Panc1 (cell line): Measurements from ENCODE around the gene ARL11. TPM values are rescaled to one million over a fixed set of nuclear protein-coding genes. Genes with fewer than 3 reads are reported as not detected.
"Not testable (repeated sequence)": the region's sequence is repeated elsewhere in the genome, so short reads cannot be mapped to it uniquely, and the experiment has no call there.

ENCODE experiments used
- ATAC-seq: fragments of 200-7000 bp; cut with Tn5 transposase; 2 replicates; pipeline ENCODE4 v1.9.1; 2020; ENCODE audit warnings: mild to moderate bottlenecking, moderate library complexity
- BruUV-seq: library from RNA; stranded (reverse); fragments of 400-500 nt; replicated peaks from 2 replicates; lab custom pipeline; 2021; lab: Mats Ljungman, UMichigan
- CTCF ChIA-PET: fragments of 300-600 bp; sonication (Branson Sonifier 250); formaldehyde crosslinking; loops from one replicate; lab custom pipeline; 2022; ENCODE audit warnings: antibody characterized with exemption; lab: Charles Lee
- POLR2A ChIA-PET: fragments of 300-600 bp; sonication (Branson Sonifier 250); formaldehyde crosslinking; loops from one replicate; lab custom pipeline; 2022; ENCODE audit warnings: antibody characterized with exemption; lab: Charles Lee
- DNase-seq: peaks from one replicate; pipeline ENCODE4 v3.0.0-alpha.2; 2010; ENCODE audit warnings: low read depth, low spot score
- H3K27ac ChIP-seq: 2 replicates; pipeline ENCODE4 v1.5.1; 2011; ENCODE audit warnings: mild to moderate bottlenecking, low read length, inconsistent platforms
- H3K27me3 ChIP-seq: fragments of 200-500 bp; sonication (Bioruptor generic); 2 replicates; pipeline ENCODE4 v1.6.0; 2014; ENCODE audit warnings: low read length, inconsistent platforms; ENCODE audit not compliant: control insufficient read depth, insufficient read depth
- H3K36me3 ChIP-seq: fragments of 200-500 bp; sonication (Bioruptor generic); 2 replicates; pipeline ENCODE4 v1.5.1; 2014; ENCODE audit warnings: inconsistent platforms, mild to moderate bottlenecking, low read length, moderate library complexity; ENCODE audit not compliant: control insufficient read depth, insufficient read depth
- H3K4me1 ChIP-seq: 2 replicates; pipeline ENCODE4 v1.5.1; 2011; ENCODE audit warnings: inconsistent platforms, mild to moderate bottlenecking, low read length, moderate library complexity; ENCODE audit not compliant: control insufficient read depth, insufficient read depth
- H3K4me3 ChIP-seq, 2 experiments: 2 replicates each; pipeline ENCODE4 v1.5.1; 2011 to 2012; ENCODE audit warnings: low read depth in 2 of 2, low read length in 2 of 2, mild to moderate bottlenecking in 2 of 2, inconsistent platforms in 1 of 2, moderate library complexity in 1 of 2
- H3K9me3 ChIP-seq: fragments of 200-500 bp; sonication (Bioruptor generic); 2 replicates; pipeline ENCODE4 v1.5.1; 2014; ENCODE audit warnings: low read depth, mild to moderate bottlenecking, inconsistent platforms, low read length, moderate library complexity; ENCODE audit not compliant: control insufficient read depth, insufficient read depth
- CTCF ChIP-seq: fragments of 450-650 bp; IDR thresholded peaks from 2 replicates; pipeline ENCODE4 v1.5.1; 2017; ENCODE audit warnings: mild to moderate bottlenecking
- POLR2AphosphoS5 ChIP-seq: IDR thresholded peaks from 2 replicates; pipeline ENCODE4 v1.6.1; 2012; ENCODE audit warnings: mild to moderate bottlenecking, low read depth, low read length, moderate library complexity
- SIN3A ChIP-seq: IDR thresholded peaks from 2 replicates; pipeline ENCODE4 v1.6.1; 2012; ENCODE audit warnings: low read depth, mild to moderate bottlenecking, low read length, moderate library complexity, borderline replicate concordance; ENCODE audit not compliant: insufficient read depth
- TCF7L2 ChIP-seq: IDR thresholded peaks from 2 replicates; pipeline ENCODE4 v1.6.1; 2011; ENCODE audit warnings: mild to moderate bottlenecking, low read depth, low read length, inconsistent platforms
- in situ Hi-C: cut with HindIII; loops from 2 replicates; pipeline ENCODE4 v1.10.0; 2016; ENCODE audit warnings: low sequenced_read_pairs, low pct_unique_long_range_greater_than_20kb
- intact Hi-C: fragments of 100-400 bp; cut with micrococcal nuclease; formaldehyde crosslinking; loops from one replicate; pipeline ENCODE4 v1.10.0; 2022; ENCODE audit not compliant: unreplicated experiment
- total RNA-seq: library from RNA; stranded (reverse); gene quantifications from one replicate; pipeline ENCODE4 v1.2.1, GENCODE V29; 2021; ENCODE audit not compliant: unreplicated experiment
- TF ChIP-seq, protein P1 (sequence below), 2 experiments: IDR thresholded peaks; 2 replicates each; pipeline ENCODE4 v1.6.1; 2011 to 2012; ENCODE audit warnings: low read depth in 2 of 2, control low read depth in 1 of 2, low read length in 1 of 2, mild to moderate bottlenecking in 1 of 2, moderate library complexity in 1 of 2; ENCODE audit not compliant: insufficient read depth in 1 of 2

The ARL11 gene
- total RNA-seq, 1 experiment from 2014 or later: not detected

DNA sequence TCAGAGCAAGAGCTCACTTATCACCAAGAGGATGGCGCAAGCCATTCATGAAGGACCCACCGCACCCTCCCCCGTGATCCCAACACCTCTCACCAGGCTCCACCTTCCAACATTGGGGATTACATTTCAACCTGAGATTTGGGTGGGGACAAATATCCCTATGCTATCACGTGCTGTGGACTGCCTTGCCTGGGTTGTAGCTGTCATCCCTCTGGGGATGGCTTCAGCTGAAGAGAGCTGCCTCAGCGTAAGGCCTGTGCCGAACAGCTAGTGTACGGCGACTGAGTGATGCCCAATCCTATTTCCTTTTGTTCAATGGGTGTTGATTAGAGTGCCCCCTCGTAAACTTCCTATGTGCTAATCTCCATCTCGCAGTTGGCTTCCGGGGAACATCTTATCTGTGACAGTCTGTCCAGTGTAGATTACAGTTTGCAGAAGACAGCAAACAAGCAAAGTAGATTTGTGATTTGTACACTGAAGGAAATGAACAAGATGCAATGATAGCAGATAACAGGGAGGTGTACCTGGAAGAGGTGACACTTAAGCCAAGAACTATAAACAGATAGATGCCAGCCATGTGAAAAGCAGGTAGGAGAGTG, 31.2 kb upstream of the ARL11 start:
- no peaks in the 10 kb centered on the region for H3K9me3 ChIP-seq
- no peak for TF ChIP-seq CTCF
- TF ChIP-seq, protein P1, sequence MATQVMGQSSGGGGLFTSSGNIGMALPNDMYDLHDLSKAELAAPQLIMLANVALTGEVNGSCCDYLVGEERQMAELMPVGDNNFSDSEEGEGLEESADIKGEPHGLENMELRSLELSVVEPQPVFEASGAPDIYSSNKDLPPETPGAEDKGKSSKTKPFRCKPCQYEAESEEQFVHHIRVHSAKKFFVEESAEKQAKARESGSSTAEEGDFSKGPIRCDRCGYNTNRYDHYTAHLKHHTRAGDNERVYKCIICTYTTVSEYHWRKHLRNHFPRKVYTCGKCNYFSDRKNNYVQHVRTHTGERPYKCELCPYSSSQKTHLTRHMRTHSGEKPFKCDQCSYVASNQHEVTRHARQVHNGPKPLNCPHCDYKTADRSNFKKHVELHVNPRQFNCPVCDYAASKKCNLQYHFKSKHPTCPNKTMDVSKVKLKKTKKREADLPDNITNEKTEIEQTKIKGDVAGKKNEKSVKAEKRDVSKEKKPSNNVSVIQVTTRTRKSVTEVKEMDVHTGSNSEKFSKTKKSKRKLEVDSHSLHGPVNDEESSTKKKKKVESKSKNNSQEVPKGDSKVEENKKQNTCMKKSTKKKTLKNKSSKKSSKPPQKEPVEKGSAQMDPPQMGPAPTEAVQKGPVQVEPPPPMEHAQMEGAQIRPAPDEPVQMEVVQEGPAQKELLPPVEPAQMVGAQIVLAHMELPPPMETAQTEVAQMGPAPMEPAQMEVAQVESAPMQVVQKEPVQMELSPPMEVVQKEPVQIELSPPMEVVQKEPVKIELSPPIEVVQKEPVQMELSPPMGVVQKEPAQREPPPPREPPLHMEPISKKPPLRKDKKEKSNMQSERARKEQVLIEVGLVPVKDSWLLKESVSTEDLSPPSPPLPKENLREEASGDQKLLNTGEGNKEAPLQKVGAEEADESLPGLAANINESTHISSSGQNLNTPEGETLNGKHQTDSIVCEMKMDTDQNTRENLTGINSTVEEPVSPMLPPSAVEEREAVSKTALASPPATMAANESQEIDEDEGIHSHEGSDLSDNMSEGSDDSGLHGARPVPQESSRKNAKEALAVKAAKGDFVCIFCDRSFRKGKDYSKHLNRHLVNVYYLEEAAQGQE (IDR thresholded peaks at IDR 0.05; ENCODE audit: insufficient read depth in 1 of 2, low read depth in 2 of 2, low read length in 1 of 2): no peak
- TF ChIP-seq POLR2AphosphoS5: no peak
- TF ChIP-seq TCF7L2: no peak
- TF ChIP-seq SIN3A: no peak
- in situ Hi-C loops: no loop called here

GRCh38 chr13:49602005-49602404, 26.3 kb upstream of the ARL11 start:
- Histone ChIP-seq H3K9me3 (no peaks in the 10 kb centered on the region), H3K27me3 (no peaks in the 10 kb centered on the region), H3K4me1 (peaks cover 3% of the 10 kb centered on the region; the same call in 1 of the 2 replicates), H3K36me3 (no peaks in the 10 kb centered on the region), H3K4me3 (no peak overlapping the region), H3K27ac (no peak overlapping the region)
- ChIA-PET POLR2A (no interaction called here), CTCF (no interaction called here)
- in situ Hi-C loops (no loop called here), intact Hi-C loops (loop anchor here (10.0 kb wide), 1 partner anchor 157 kb away; the partner anchor contains the start of genes CAB39L and SETDB2)
- BruUV-seq: no TSS peak
- no peak for DNase-seq
- TF ChIP-seq CTCF: no peak
- TF ChIP-seq, protein P1 (IDR thresholded peaks at IDR 0.05; ENCODE audit: insufficient read depth in 1 of 2, low read depth in 2 of 2, low read length in 1 of 2): no peak
- no peak for TF ChIP-seq SIN3A
- TF ChIP-seq POLR2AphosphoS5: no peak
- TF ChIP-seq TCF7L2: no peak
- no peak for ATAC-seq

More for the DNA sequence above, 31.2 kb upstream of the ARL11 start:
- DNase-seq (no peak), ATAC-seq (no peak)
- Histone ChIP-seq H3K36me3 (no peaks in the 10 kb centered on the region), H3K4me3 (no peak overlapping the region), H3K27ac (no peak overlapping the region), H3K27me3 (no peaks in the 10 kb centered on the region), H3K4me1 (no peaks in the 10 kb centered on the region)
- POLR2A ChIA-PET: no interaction called here
- CTCF ChIA-PET: no interaction called here
- no TSS peak for BruUV-seq
- intact Hi-C loops: no loop called here

- H3K4me3 ChIP-seq, H3K27ac ChIP-seq, CTCF ChIA-PET, H3K4me1 ChIP-seq, H3K36me3 ChIP-seq, BruUV-seq, DNase-seq, H3K27me3 ChIP-seq, H3K9me3 ChIP-seq, ATAC-seq, in situ Hi-C loops, POLR2A ChIA-PET: not testable (repeated sequence)
- intact Hi-C loops: loop anchor here (10.0 kb wide), 1 partner anchor 158 kb away; the partner anchor contains the start of genes CAB39L and SETDB2
Measured at GRCh38 chr13:49602615-49603014, 25.7 kb upstream of the ARL11 start.
